Measurements from ENCODE around the gene TBX4. TPM values are rescaled to one million over a fixed set of nuclear protein-coding genes. Genes with fewer than 3 reads are reported as not detected.
A peak's percentile ranks its signal among the peaks of the same experiment; 100 is the strongest.

TBX4 gene
- polyA plus RNA-seq, 1 experiment = 0.11 TPM

- no peak for DNase-seq (ENCODE audit: low read depth, low spot score)
- peak overlapping the region; percentile 93 for H3K27ac ChIP-seq (ENCODE audit: low read depth, low read length)
- CTCF ChIA-PET = interaction anchor here (0.6 to 1.7 kb wide), 3 partner anchors 371 to 688 kb away, joined by 3 to 8 read pairs (median 4); no protein-coding TSS in a partner anchor
- H3K4me3 ChIP-seq (ENCODE audit: low read depth, low read length) = peak overlapping the region; percentile 98
- H3K27me3 ChIP-seq (ENCODE audit: control insufficient read depth, insufficient read depth, low read length) = no peaks in the 10 kb centered on the region
- no peak for TF ChIP-seq CTCF (IDR thresholded peaks at IDR 0.05; ENCODE audit: low read depth, low read length)
- no peaks in the 10 kb centered on the region; the same call in 1 of the 2 replicates for H3K9me3 ChIP-seq (ENCODE audit: control insufficient read depth, insufficient read depth, low read length)
- POLR2A ChIA-PET = interaction anchor here (0.6 to 5.0 kb wide), 5 partner anchors 8 to 436 kb away, joined by 3 to 27 read pairs (median 4); partner anchors contain the start of gene TBX2
Observed at GRCh38 chr17:61408151-61409041, 43.8 kb upstream of the TBX4 start.

DNA sequence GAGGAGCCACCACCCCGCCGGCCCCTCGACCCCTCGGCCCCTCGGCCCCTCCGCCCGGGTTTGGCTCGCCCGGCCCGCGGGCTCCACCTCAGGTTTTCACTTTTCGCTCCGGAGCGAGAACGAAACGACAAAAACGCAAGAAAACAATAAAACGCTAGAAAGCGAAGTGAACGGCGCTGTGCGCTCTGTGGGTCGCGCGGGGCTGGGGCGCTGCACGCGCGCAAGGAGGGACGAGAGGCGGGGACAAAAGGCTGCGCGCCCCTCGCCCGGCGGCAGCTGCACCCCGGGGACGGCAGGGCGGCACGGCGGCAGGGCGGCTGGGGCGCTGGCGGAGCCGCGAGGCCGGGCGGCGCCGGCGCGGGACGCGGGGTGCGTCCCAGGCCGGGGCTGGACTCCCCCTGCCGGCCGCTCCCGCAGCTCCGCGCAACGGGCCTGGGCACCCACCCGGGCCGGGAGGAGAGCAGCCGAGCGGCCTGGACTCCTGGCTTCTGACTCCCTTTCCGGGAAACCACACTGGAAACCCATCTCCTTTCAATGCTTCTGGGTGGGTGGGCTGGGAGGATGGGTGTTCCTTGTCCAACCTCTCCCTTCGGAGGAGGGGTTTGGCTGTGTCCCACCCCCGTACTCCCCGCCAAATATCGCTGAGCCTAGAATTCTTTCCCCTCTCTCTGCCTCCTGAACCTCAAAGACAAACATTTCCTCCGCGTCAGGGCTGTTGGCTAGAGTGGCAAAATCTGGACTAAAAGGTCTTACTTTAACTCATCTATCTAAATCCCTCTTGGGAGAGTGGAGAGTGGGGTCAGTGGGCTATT lies 42.7 kb upstream of the TBX4 start:
- ChIA-PET POLR2A (interaction anchor here (0.5 to 5.0 kb wide), 4 partner anchors 10 to 438 kb away, joined by 3 to 27 read pairs (median 5); partner anchors contain the start of gene TBX2), CTCF (interaction anchor here (1.5 to 1.7 kb wide), 2 partner anchors 417 to 689 kb away, joined by 3 to 8 read pairs; no protein-coding TSS in a partner anchor)
- Histone ChIP-seq H3K27ac (ENCODE audit: low read depth, low read length) (peak overlapping the region; percentile 93), H3K27me3 (ENCODE audit: control insufficient read depth, insufficient read depth, low read length) (no peaks in the 10 kb centered on the region), H3K9me3 (ENCODE audit: control insufficient read depth, insufficient read depth, low read length) (peaks cover 2% of the 10 kb centered on the region; the same call in 1 of the 2 replicates), H3K4me3 (ENCODE audit: low read depth, low read length) (peak overlapping the region; percentile 98)
- TF ChIP-seq CTCF (IDR thresholded peaks at IDR 0.05; ENCODE audit: low read depth, low read length) = peak; percentile 47
- no peak for DNase-seq (ENCODE audit: low read depth, low spot score)

DNA sequence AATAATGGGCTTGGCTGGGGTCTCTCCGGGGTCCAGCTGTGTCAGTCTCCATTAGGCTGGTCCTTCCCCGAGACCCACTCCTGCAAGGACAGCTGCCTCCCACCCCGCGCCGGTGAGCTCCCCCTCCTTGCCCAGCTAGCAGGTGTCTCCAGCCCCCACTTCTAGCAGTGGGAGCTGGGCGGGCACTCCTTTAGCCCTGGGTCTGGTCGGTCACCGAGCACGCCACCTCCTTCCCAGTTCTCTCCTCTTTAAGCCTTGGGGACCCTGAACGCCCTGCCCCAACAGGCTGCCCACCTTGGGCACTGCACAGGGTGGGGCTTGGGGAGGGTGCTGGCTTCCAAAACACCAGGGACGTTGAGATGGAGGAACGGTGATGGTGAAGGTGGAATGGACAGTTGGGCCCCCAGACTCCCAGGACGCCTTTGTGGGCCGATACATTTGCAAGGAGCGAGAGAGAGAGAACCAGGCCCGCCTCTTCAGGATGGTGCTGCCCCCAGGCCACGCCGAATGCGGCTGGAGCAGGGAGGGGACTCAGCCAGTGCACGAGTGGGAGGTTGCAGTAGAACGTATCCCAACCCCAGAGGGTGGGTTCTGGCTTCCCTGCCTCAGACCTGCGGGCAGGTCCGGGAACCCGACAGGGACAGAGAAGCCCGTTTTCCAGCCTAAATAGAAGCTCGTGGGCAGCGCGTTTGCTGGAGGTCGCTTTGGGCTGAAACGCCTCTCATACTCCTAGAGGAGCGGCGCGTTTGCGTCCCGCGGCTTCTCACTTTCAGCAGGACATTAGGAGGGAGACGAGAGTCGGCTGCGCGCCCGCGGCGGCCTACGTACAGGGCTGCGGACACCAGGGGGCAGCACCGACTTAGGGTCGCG lies 41.8 kb upstream of the TBX4 start:
- peak overlapping the region; percentile 89 for H3K27ac ChIP-seq (ENCODE audit: low read depth, low read length)
- H3K4me3 ChIP-seq (ENCODE audit: low read depth, low read length) = peak overlapping the region; percentile 46
- CTCF ChIA-PET = interaction anchor here (0.7 to 1.7 kb wide), 5 partner anchors 275 to 690 kb away, joined by 3 to 8 read pairs (median 4); no protein-coding TSS in a partner anchor
- TF ChIP-seq CTCF (IDR thresholded peaks at IDR 0.05; ENCODE audit: low read depth, low read length) = peak; percentile 66
- peaks cover 6% of the 10 kb centered on the region; the same call in 1 of the 2 replicates for H3K9me3 ChIP-seq (ENCODE audit: control insufficient read depth, insufficient read depth, low read length)
- no peaks in the 10 kb centered on the region for H3K27me3 ChIP-seq (ENCODE audit: control insufficient read depth, insufficient read depth, low read length)
- POLR2A ChIA-PET = interaction anchor here (0.7 to 5.0 kb wide), 3 partner anchors 10 to 508 kb away, joined by 6 to 27 read pairs (median 9); partner anchors contain the start of gene TBX2
- peak; percentile 76 for DNase-seq (ENCODE audit: low read depth, low spot score)

GRCh38 chr17:61411011-61411260 lies 41.3 kb upstream of the TBX4 start:
- POLR2A ChIA-PET = interaction anchor here (0.7 to 5.0 kb wide), 2 partner anchors 11 to 509 kb away, joined by 9 to 27 read pairs; partner anchors contain the start of gene TBX2
- CTCF ChIA-PET = interaction anchor here (0.7 to 3.0 kb wide), 7 partner anchors 17 to 439 kb away, joined by 3 to 39 read pairs (median 4); no protein-coding TSS in a partner anchor
- Histone ChIP-seq H3K4me3 (ENCODE audit: low read depth, low read length) (peak overlapping the region; percentile 68), H3K9me3 (ENCODE audit: control insufficient read depth, insufficient read depth, low read length) (peaks cover 6% of the 10 kb centered on the region; the same call in 1 of the 2 replicates), H3K27me3 (ENCODE audit: control insufficient read depth, insufficient read depth, low read length) (no peaks in the 10 kb centered on the region), H3K27ac (ENCODE audit: low read depth, low read length) (peak overlapping the region; percentile 94)
- TF ChIP-seq CTCF (IDR thresholded peaks at IDR 0.05; ENCODE audit: low read depth, low read length) = no peak
- DNase-seq (ENCODE audit: low read depth, low spot score) = no peak
